Left lung (tissue), 10 donors: ENCODE measurements around the gene PF4V1. TPM values are rescaled to one million over a fixed set of nuclear protein-coding genes. Genes with fewer than 3 reads are reported as not detected.

ENCODE experiments used
- ATAC-seq: fragments of 200-7000 bp; cut with Tn5 transposase; one replicate; pipeline ENCODE4 v1.9.1; 2020; ENCODE audit warnings: moderate library complexity
- DNase-seq, 4 donors: peaks; one replicate each; pipeline ENCODE4 v3.0.0-alpha.2; 2013 to 2020
- H3K27ac ChIP-seq, 2 donors: fragments of 200-600 bp; sonication (generic) in 1 of 2; one replicate each; pipeline versions ENCODE4 v1.5.0 to v1.8.0; 2020 to 2021
- H3K27me3 ChIP-seq, 2 donors: fragments of 200-600 bp; sonication (generic) in 1 of 2; one replicate each; pipeline versions ENCODE4 v1.5.0 to v1.8.0; 2020 to 2021
- H3K36me3 ChIP-seq, 2 donors: fragments of 200-600 bp; sonication (generic) in 1 of 2; one replicate each; pipeline versions ENCODE4 v1.5.0 to v1.8.0; 2020 to 2021
- H3K4me1 ChIP-seq, 2 donors: fragments of 200-600 bp; one replicate each; pipeline ENCODE4 v1.8.0; 2021
- H3K4me3 ChIP-seq, 2 donors: fragments of 200-600 bp; sonication (generic) in 1 of 2; one replicate each; pipeline versions ENCODE4 v1.5.0 to v1.8.0; 2020 to 2021; ENCODE audit warnings: mild to moderate bottlenecking in 1 of 2
- H3K9me3 ChIP-seq, 2 donors: fragments of 200-600 bp; sonication (generic) in 1 of 2; one replicate each; pipeline versions ENCODE4 v1.5.0 to v1.8.0; 2020 to 2021
- intact Hi-C, 2 donors: fragments of 100-400 bp; cut with DNase I; formaldehyde crosslinking; loops; one replicate each; pipeline versions ENCODE4 v1.11.2 to v1.14.2; 2022
- polyA plus RNA-seq, 6 donors: library from polyadenylated mRNA; unstranded; fragments of 120-200 nt; gene quantifications; one replicate each; pipeline ENCODE4 v1.2.1, GENCODE V29; 2013; ENCODE audit not compliant: insufficient read length in 6 of 6
- total RNA-seq, 2 donors: library from RNA; stranded (reverse); fragmentation: NEBNext Ultra II Directional; extraction: Animal tissue kit (Norgen Biotek cat#: 25700); gene quantifications; one replicate each; pipeline ENCODE4 v1.2.1, GENCODE V29; 2021
- TF ChIP-seq, protein P1 (sequence below), 2 donors: fragments of 200-600 bp; sonication (generic) in 1 of 2; IDR thresholded peaks; one replicate each; pipeline versions ENCODE4 v1.5.0 to v1.8.0; 2021; ENCODE audit warnings: antibody characterized with exemption in 2 of 2
- donor health status: DM: no; HTN: yes; CAD: no.
- donor health status: DM: no; HTN: no; CAD: no.

PF4V1 gene
- total and polyA plus RNA-seq, 8 donors: 0.53 to 1.0 (median 0.90) TPM; not detected in 5

- no peaks in the 10 kb centered on the region for H3K36me3 ChIP-seq
- TF ChIP-seq, protein P1, sequence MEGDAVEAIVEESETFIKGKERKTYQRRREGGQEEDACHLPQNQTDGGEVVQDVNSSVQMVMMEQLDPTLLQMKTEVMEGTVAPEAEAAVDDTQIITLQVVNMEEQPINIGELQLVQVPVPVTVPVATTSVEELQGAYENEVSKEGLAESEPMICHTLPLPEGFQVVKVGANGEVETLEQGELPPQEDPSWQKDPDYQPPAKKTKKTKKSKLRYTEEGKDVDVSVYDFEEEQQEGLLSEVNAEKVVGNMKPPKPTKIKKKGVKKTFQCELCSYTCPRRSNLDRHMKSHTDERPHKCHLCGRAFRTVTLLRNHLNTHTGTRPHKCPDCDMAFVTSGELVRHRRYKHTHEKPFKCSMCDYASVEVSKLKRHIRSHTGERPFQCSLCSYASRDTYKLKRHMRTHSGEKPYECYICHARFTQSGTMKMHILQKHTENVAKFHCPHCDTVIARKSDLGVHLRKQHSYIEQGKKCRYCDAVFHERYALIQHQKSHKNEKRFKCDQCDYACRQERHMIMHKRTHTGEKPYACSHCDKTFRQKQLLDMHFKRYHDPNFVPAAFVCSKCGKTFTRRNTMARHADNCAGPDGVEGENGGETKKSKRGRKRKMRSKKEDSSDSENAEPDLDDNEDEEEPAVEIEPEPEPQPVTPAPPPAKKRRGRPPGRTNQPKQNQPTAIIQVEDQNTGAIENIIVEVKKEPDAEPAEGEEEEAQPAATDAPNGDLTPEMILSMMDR (IDR thresholded peaks at IDR 0.05): no peak
- H3K4me3 ChIP-seq: no peak overlapping the region
- H3K4me1 ChIP-seq: peaks cover 0 to 22% of the 10 kb centered on the region in 2 donors
- DNase-seq (no peak), ATAC-seq (no peak)
- intact Hi-C loops: no loop called here
- no peak overlapping the region for H3K27ac ChIP-seq
- H3K27me3 ChIP-seq: peaks cover 11 to 20% of the 10 kb centered on the region in 2 donors
- H3K9me3 ChIP-seq: no peaks in the 10 kb centered on the region
Observed at GRCh38 chr4:73839071-73839470, 14.0 kb upstream of the PF4V1 start.

- Histone ChIP-seq H3K36me3 (no peaks in the 10 kb centered on the region), H3K4me1 (peaks cover 0 to 28% of the 10 kb centered on the region in 2 donors), H3K9me3 (no peaks in the 10 kb centered on the region), H3K4me3 (no peak overlapping the region), H3K27ac (no peak overlapping the region), H3K27me3 (peaks cover 11 to 20% of the 10 kb centered on the region in 2 donors)
- TF ChIP-seq, protein P1 (IDR thresholded peaks at IDR 0.05): no peak
- no peak for DNase-seq
- intact Hi-C loops: no loop called here
- ATAC-seq: no peak
Observed at GRCh38 chr4:73839715-73840114, 13.4 kb upstream of the PF4V1 start.

GRCh38 chr4:73841243-73841925 lies 11.7 kb upstream of the PF4V1 start:
- no peak for ATAC-seq
- TF ChIP-seq, protein P1 (IDR thresholded peaks at IDR 0.05): no peak
- intact Hi-C loops: no loop called here

GRCh38 chr4:73842696-73843095 lies 10.4 kb upstream of the PF4V1 start:
- TF ChIP-seq, protein P1 (IDR thresholded peaks at IDR 0.05): no peak
- Histone ChIP-seq H3K9me3 (no peaks in the 10 kb centered on the region), H3K27me3 (peaks cover 3 to 5% of the 10 kb centered on the region in 2 donors), H3K36me3 (no peaks in the 10 kb centered on the region), H3K4me1 (peaks cover 0 to 28% of the 10 kb centered on the region in 2 donors), H3K4me3 (no peak overlapping the region), H3K27ac (no peak overlapping the region)
- no peak for ATAC-seq
- intact Hi-C loops: no loop called here
- DNase-seq: no peak

More at GRCh38 chr4:73841243-73841925, 11.7 kb upstream of the PF4V1 start:
- no peaks in the 10 kb centered on the region for H3K9me3 ChIP-seq
- no peaks in the 10 kb centered on the region for H3K36me3 ChIP-seq
- H3K4me3 ChIP-seq: no peak overlapping the region
- DNase-seq: no peak
- no peak overlapping the region for H3K27ac ChIP-seq
- peaks cover 0 to 27% of the 10 kb centered on the region in 2 donors for H3K4me1 ChIP-seq
- peaks cover 11 to 17% of the 10 kb centered on the region in 2 donors for H3K27me3 ChIP-seq

DNA sequence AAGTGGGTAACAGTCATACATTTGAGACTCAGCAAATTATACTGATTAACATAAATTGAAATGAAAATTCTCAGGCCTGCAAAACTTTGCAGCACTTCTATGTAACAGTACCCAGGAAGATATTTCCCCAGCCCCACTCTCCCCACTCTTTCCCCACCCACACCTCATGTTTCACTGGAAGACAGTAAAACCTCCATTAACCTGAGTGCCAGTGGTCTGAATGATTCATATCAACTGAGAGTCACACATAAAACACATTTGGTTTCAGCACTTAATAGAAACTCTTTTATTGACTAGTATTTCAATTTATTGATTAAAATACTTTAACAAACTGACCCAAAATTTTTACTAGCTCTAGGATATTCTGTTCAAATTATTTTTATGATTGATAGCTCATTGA lies 9.7 kb upstream of the PF4V1 start:
- DNase-seq: no peak
- TF ChIP-seq, protein P1 (IDR thresholded peaks at IDR 0.05): no peak
- no peaks in the 10 kb centered on the region for H3K36me3 ChIP-seq
- peaks cover 0 to 34% of the 10 kb centered on the region in 2 donors for H3K4me1 ChIP-seq
- intact Hi-C loops: no loop called here
- H3K27me3 ChIP-seq: no peaks in the 10 kb centered on the region
- no peak for ATAC-seq
- H3K27ac ChIP-seq: no peak overlapping the region
- no peak overlapping the region for H3K4me3 ChIP-seq
- no peaks in the 10 kb centered on the region for H3K9me3 ChIP-seq
